ENCODE results near the gene PPM1F. TPM values are rescaled to one million over a fixed set of nuclear protein-coding genes. Genes with fewer than 3 reads are reported as not detected.

Gene PPM1F
- total RNA-seq, 1 experiment from 2014 or later, result 21.1 TPM

GRCh38 chr22:21904250-21904789, 48.3 kb downstream of the PPM1F start:
- Histone ChIP-seq H2BK5ac (ENCODE audit: insufficient read length, low read length) (no peak overlapping the region), H3K18ac (ENCODE audit: insufficient read length, low read depth, low read length) (no peak overlapping the region), H4K91ac (ENCODE audit: insufficient read length, low read depth, low read length) (no peak overlapping the region), H2AK5ac (ENCODE audit: insufficient read length, low read length) (no peak overlapping the region), H3K4me1 (ENCODE audit: insufficient read depth, low read length) (no peaks in the 10 kb centered on the region), H3K79me1 (ENCODE audit: insufficient read depth, low read depth, low read length, poor library complexity, severe bottlenecking) (no peaks in the 10 kb centered on the region), H2BK20ac (ENCODE audit: low read depth, low read length, poor library complexity, severe bottlenecking) (no peak overlapping the region), H2AFZ (ENCODE audit: low read length) (no peak overlapping the region), H3K9me3 (ENCODE audit: control insufficient read depth, low read depth, low read length) (no peaks in the 10 kb centered on the region), H3K79me2 (ENCODE audit: insufficient read depth, low read length) (no peaks in the 10 kb centered on the region), H4K20me1 (ENCODE audit: control insufficient read depth, insufficient read depth, insufficient read length) (no peaks in the 10 kb centered on the region), H3T11ph (ENCODE audit: low read length) (no peak overlapping the region), H3K4me2 (ENCODE audit: insufficient read depth, insufficient read length, low read length) (no peak overlapping the region), H3K23ac (ENCODE audit: insufficient read length, low read depth, low read length) (no peak overlapping the region), H3K23me2 (ENCODE audit: insufficient read length, low read depth, low read length, poor library complexity, severe bottlenecking) (no peaks in the 10 kb centered on the region), H4K5ac (ENCODE audit: insufficient read length, low read depth, low read length) (no peak overlapping the region), H2BK12ac (ENCODE audit: insufficient read length, low read depth, low read length) (no peak overlapping the region), H2BK15ac (ENCODE audit: low read depth, low read length) (no peak overlapping the region), H3K9ac (ENCODE audit: extremely low read depth, insufficient read length, low read length) (no peak overlapping the region), H3K4ac (ENCODE audit: low read depth, low read length) (no peak overlapping the region), H3K56ac (ENCODE audit: insufficient read length, low read depth, low read length) (no peak overlapping the region), H2BK120ac (ENCODE audit: low read depth, low read length, poor library complexity, severe bottlenecking) (no peak overlapping the region), H4K8ac (replicated peaks; ENCODE audit: insufficient read length, low read depth, low read length) (no peak overlapping the region), H3K27ac (ENCODE audit: insufficient read length, low read depth, low read length) (no peak overlapping the region), H3K27me3 (ENCODE audit: insufficient read depth, low read length) (no peaks in the 10 kb centered on the region), H3K14ac (ENCODE audit: insufficient read depth, low read length) (0 out of 2 replicates have a peak overlapping the region, but pooled peaks have one; percentile 28)
- Mint-ChIP-seq H3K27me3 (ENCODE audit: low read depth) (peaks cover 16% of the 10 kb centered on the region), H3K4me1 (no peaks in the 10 kb centered on the region), H3K27ac (peak overlapping the region in 1 of 3 experiments; percentile 44; a peak in 1 of 7 replicates), H3K36me3 (ENCODE audit: insufficient read depth in 1 of 3, low read depth in 3 of 3) (no peaks in the 10 kb centered on the region; a peak in 1 of 7 replicates), H3K9me3 (no peaks in the 10 kb centered on the region), H3K4me3 (no peak overlapping the region)
- no peak for DNase-seq
- no peak for TF ChIP-seq CTCF (conservative IDR thresholded peaks at IDR 0.05)
- no CpG with 5 or more reads among the region's 4 CpGs for WGBS (ENCODE audit: extremely low coverage, insufficient read length, low lambda C conversion rate)

All from H9 (cell line).